GM21390 (cell line): ENCODE results near the gene MXRA8.
"Not testable (repeated sequence)": the region's sequence is repeated elsewhere in the genome, so short reads cannot be mapped to it uniquely, and the experiment has no call there.

ENCODE experiments used
- ATAC-seq: cut with Tn5 transposase; IDR thresholded peaks from one replicate; pipeline ENCODE4 v1.9.1; 2021; ENCODE audit not compliant: unreplicated experiment

Gene MXRA8

GRCh38 chr1:1358433-1359271, at the start of gene MXRA8:
MXRA8 (minus strand) TSS chr1:1358555; CDS start chr1:1358504, 51 bp downstream.
- no peak for ATAC-seq

GRCh38 chr1:1407636-1408318, 49.4 kb upstream of the MXRA8 start:
- ATAC-seq, result peak; percentile 20

GRCh38 chr1:1406821-1407635, 48.7 kb upstream of the MXRA8 start, which contains the start of gene MRPL20:
MRPL20 (minus strand) TSS chr1:1407293; CDS start chr1:1407217, 76 bp downstream.
- peak; percentile 92 for ATAC-seq

- ATAC-seq, result no peak
Observed at GRCh38 chr1:1406101-1406820, 47.9 kb upstream of the MXRA8 start.

- no peak for ATAC-seq
Observed at GRCh38 chr1:1403653-1404052, 45.3 kb upstream of the MXRA8 start.

- ATAC-seq, result not testable (repeated sequence)
Observed at GRCh38 chr1:1402901-1403392, 44.6 kb upstream of the MXRA8 start.

- no peak for ATAC-seq
Observed at GRCh38 chr1:1402072-1402900, 43.9 kb upstream of the MXRA8 start.

- ATAC-seq, result no peak
Observed at GRCh38 chr1:1401457-1402010, 43.2 kb upstream of the MXRA8 start.

GRCh38 chr1:1400576-1401456, 42.5 kb upstream of the MXRA8 start:
- no peak for ATAC-seq

- ATAC-seq, result peak; percentile 6
Observed at GRCh38 chr1:1399872-1400575, 41.7 kb upstream of the MXRA8 start.

- peak; percentile 91 for ATAC-seq
Observed at GRCh38 chr1:1399187-1399871, 41.0 kb upstream of the MXRA8 start, which contains the start of gene CCNL2. CCNL2 (minus strand) TSS chr1:1399335; CDS start chr1:1399306, 29 bp downstream.

- peak; percentile 19 for ATAC-seq
Observed at GRCh38 chr1:1398677-1399186, 40.4 kb upstream of the MXRA8 start.

GRCh38 chr1:1397839-1398523, 39.6 kb upstream of the MXRA8 start:
- ATAC-seq, result no peak

- no peak for ATAC-seq
Observed at GRCh38 chr1:1395166-1395565, 36.8 kb upstream of the MXRA8 start.

- ATAC-seq, result no peak
Observed at GRCh38 chr1:1394116-1394515, 35.8 kb upstream of the MXRA8 start.

- no peak for ATAC-seq
Observed at GRCh38 chr1:1393428-1393827, 35.1 kb upstream of the MXRA8 start.
